GM12878 (cell line): ENCODE data around the gene OR5AU1. TPM values are rescaled to one million over a fixed set of nuclear protein-coding genes. Genes with fewer than 3 reads are reported as not detected.

ENCODE experiments used
- ATAC-seq: fragments of 200-7000 bp; cut with Tn5 transposase; 3 replicates; pipeline ENCODE4 v1.9.1; 2020; ENCODE audit warnings: mild to moderate bottlenecking, moderate library complexity
- BruUV-seq: library from RNA; stranded (reverse); fragments of 400-500 nt; replicated peaks from 2 replicates; lab custom pipeline; 2021; lab: Mats Ljungman, UMichigan
- CTCF ChIA-PET: fragments of 300-600 bp; sonication (Branson Sonifier 250); formaldehyde crosslinking; extraction: SDS; loops from one replicate; lab custom pipeline; 2021; ENCODE audit warnings: inconsistent platforms; lab: Yijun Ruan, JAX
- POLR2A ChIA-PET: fragments of 350-600 bp; formaldehyde crosslinking; extraction: SDS; loops from one replicate; lab custom pipeline; 2021; ENCODE audit warnings: inconsistent platforms; lab: Charles Lee
- RAD21 ChIA-PET: fragments of 300-600 bp; sonication (Branson Sonifier 250); formaldehyde crosslinking; loops from one replicate; lab custom pipeline; 2023; ENCODE audit warnings: antibody characterized with exemption; ENCODE audit not compliant: unreplicated experiment; lab: Charles Lee
- SMC1A ChIA-PET: fragments of 300-600 bp; sonication (Branson Sonifier 250); formaldehyde crosslinking; loops from one replicate; lab custom pipeline; 2023; ENCODE audit not compliant: unreplicated experiment, uncharacterized antibody; lab: Charles Lee
- DNase-seq: peaks from one replicate; pipeline ENCODE4 v3.0.0-alpha.2; 2011; ENCODE audit warnings: low read depth, low spot score
- FAIRE-seq: peaks from 3 replicates; lab custom pipeline; 2011; peaks lifted over from hg19 to GRCh38; lab: Jason Lieb, UNC
- H2AFZ ChIP-seq: 2 replicates; pipeline ENCODE4 v1.6.0; 2011; ENCODE audit warnings: low read depth, low read length, control low read depth; ENCODE audit not compliant: control insufficient read depth
- H3K27ac ChIP-seq: 2 replicates; pipeline ENCODE4 v1.5.1; 2011; ENCODE audit warnings: control low read depth; ENCODE audit not compliant: control insufficient read depth, insufficient read depth
- H3K27me3 ChIP-seq, 2 experiments: replicated peaks in 1 of 2; 2 replicates each; pipeline versions ENCODE4 v1.6.0 to v1.6.1; 2011; ENCODE audit warnings: low read length in 1 of 2; ENCODE audit not compliant: control insufficient read depth in 2 of 2, insufficient read depth in 2 of 2
- H3K36me3 ChIP-seq, 2 experiments: 2 replicates each; pipeline ENCODE4 v1.5.1; 2011; ENCODE audit warnings: low read length in 1 of 2; ENCODE audit not compliant: control insufficient read depth in 2 of 2, insufficient read depth in 2 of 2
- H3K4me1 ChIP-seq: 2 replicates; pipeline ENCODE4 v1.6.1; 2011; ENCODE audit warnings: mild to moderate bottlenecking, low read length, moderate library complexity, mixed read lengths; ENCODE audit not compliant: control insufficient read depth, insufficient read depth
- H3K4me2 ChIP-seq: 2 replicates; pipeline ENCODE4 v1.6.0; 2011; ENCODE audit warnings: control low read depth; ENCODE audit not compliant: control insufficient read depth, insufficient read depth
- H3K4me3 ChIP-seq: fragments of 200-600 bp; sonication (generic); 2 replicates; pipeline ENCODE4 v1.5.1; 2016
- H3K79me2 ChIP-seq: 2 replicates; pipeline ENCODE4 v1.6.0; 2011; ENCODE audit warnings: low read length; ENCODE audit not compliant: control insufficient read depth, insufficient read depth
- H3K9ac ChIP-seq: 2 replicates; pipeline ENCODE4 v1.8.0; 2011; ENCODE audit warnings: low read length, control low read depth, mixed read lengths; ENCODE audit not compliant: control insufficient read depth, insufficient read depth
- H3K9me3 ChIP-seq: replicated peaks from 3 replicates; pipeline ENCODE4 v1.5.1; 2011; ENCODE audit warnings: mild to moderate bottlenecking, low read length; ENCODE audit not compliant: control insufficient read depth, insufficient read depth
- H4K20me1 ChIP-seq: 2 replicates; pipeline ENCODE4 v1.6.0; 2011; ENCODE audit not compliant: control insufficient read depth, insufficient read depth
- SIX5 ChIP-seq: IDR thresholded peaks from 2 replicates; pipeline ENCODE4 v1.6.1; 2011; ENCODE audit warnings: mild to moderate bottlenecking, low read depth, low read length, moderate library complexity; ENCODE audit not compliant: severe bottlenecking
- WGBS: methylation state at CpG from one replicate; pipeline ENCODE4 v1.1.6; 2016; ENCODE audit warnings: low lambda C conversion rate; ENCODE audit not compliant: insufficient replicate concordance, insufficient coverage; ENCODE audit errors: missing lambda C conversion rate; 5-methylcytosine and 5-hydroxymethylcytosine counted together
- in situ Hi-C: fragments of 300-500 bp; cut with MboI; formaldehyde crosslinking; loops from 9 replicates; pipeline ENCODE4 v1.14.3; 2018; ENCODE audit warnings: mixed read lengths
- intact Hi-C: fragments of 100-400 bp; cut with micrococcal nuclease; formaldehyde crosslinking; loops from one replicate; pipeline ENCODE4 v1.14.2; 2022; ENCODE audit not compliant: unreplicated experiment
- polyA plus RNA-seq, 11 experiments: library from polyadenylated mRNA; depleted of rRNA in 4 of 11; unstranded in 6 of 11; stranded (reverse) in 5 of 11; fragments of >200 nt; fragmentation: Nextera tagmentation in 4 of 11; fragmentation: Illumina TruSeq in 1 of 11; extraction: Ambion mirVana in 4 of 11; extraction: Trizol in 1 of 11; gene quantifications; 1 replicate in 1 of 11; 2 replicates in 10 of 11; pipeline versions ENCODE4 v1.2.1 to v1.2.3, GENCODE V29; 2011 to 2016; ENCODE audit warnings: inconsistent platforms in 2 of 11, missing spikeins in 2 of 11, low read depth in 1 of 11
- small RNA-seq: library from RNA; depleted of rRNA; stranded (forward); fragments of <200 nt; gene quantifications from one replicate; pipeline ENCODE3, GENCODE V24; 2014
- total RNA-seq, 4 experiments: library from RNA; depleted of rRNA in 3 of 4; stranded (reverse); fragments of >200 nt in 3 of 4; fragmentation: Illumina TruSeq in 1 of 4; extraction: Trizol in 1 of 4; gene quantifications; 2 replicates each; pipeline versions ENCODE4 v1.2.1 to v1.2.3, GENCODE V29; 2013 to 2021
- TF ChIP-seq, protein P1 (sequence below): IDR thresholded peaks from 2 replicates; pipeline ENCODE4 v1.6.1; 2012; ENCODE audit warnings: low read depth, low read length, improper control_type of control experiment

Gene OR5AU1
- total and polyA plus RNA-seq, 10 of the 15 experiments (the other 5 are each of a cell fraction or from before 2014, with no cell fraction given) = not detected

DNA sequence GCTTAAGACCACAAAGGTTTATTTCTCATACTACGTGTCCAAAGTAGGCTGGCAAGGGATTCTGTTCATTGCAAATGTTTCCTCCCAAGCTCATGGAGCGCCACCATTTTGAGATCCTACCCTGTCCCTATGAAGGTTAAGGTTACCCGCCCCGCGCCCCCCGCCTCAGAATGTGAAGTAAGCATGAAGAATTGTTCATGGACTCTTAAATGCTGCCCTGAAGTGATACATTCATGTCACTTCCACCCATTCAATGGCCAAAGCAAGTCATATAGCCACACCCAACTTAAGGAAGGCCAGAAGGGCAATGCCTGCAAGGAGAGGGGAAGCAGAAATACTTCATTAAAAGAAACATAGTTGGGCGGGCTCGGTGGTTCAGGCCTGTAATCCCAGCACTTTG is 50.8 kb downstream of the OR5AU1 start:
- Histone ChIP-seq H3K4me3 (peak overlapping the region; percentile 76; the same call in 1 of the 2 replicates), H2AFZ (no peak overlapping the region), H3K9me3 (no peaks in the 10 kb centered on the region), H3K79me2 (no peaks in the 10 kb centered on the region; the same call in 1 of the 2 replicates), H4K20me1 (no peaks in the 10 kb centered on the region), H3K27ac (peak overlapping the region; percentile 92; the same call in 1 of the 2 replicates), H3K4me1 (peaks cover 34% of the 10 kb centered on the region), H3K9ac (peak overlapping the region; percentile 93; the same call in 1 of the 2 replicates), H3K4me2 (peak overlapping the region; percentile 89), H3K36me3 (no peaks in the 10 kb centered on the region), H3K27me3 (no peaks in the 10 kb centered on the region)
- ChIA-PET RAD21 (interaction anchor here (0.7 to 5.4 kb wide), 13 partner anchors 10 to 350 kb away, joined by 3 to 70 read pairs (median 4); partner anchors contain the start of gene ARHGEF40), POLR2A (interaction anchor here (1.2 to 4.1 kb wide), 3 partner anchors 12 to 156 kb away, joined by 3 to 21 read pairs (median 5); partner anchors contain the start of gene ARHGEF40), SMC1A (interaction anchor here (0.6 to 8.3 kb wide), 17 partner anchors 10 to 451 kb away, joined by 3 to 99 read pairs (median 4); partner anchors contain the start of genes ARHGEF40 and SLC39A2), CTCF (interaction anchor here (0.8 to 10.6 kb wide), 32 partner anchors 10 to 422 kb away, joined by 3 to 253 read pairs (median 6); partner anchors contain the start of genes ARHGEF40, RNASE13 and RNASE6)
- in situ Hi-C loops (no loop called here), intact Hi-C loops (no loop called here)
- FAIRE-seq (no peak), ATAC-seq (no peak), DNase-seq (no peak)
- TF ChIP-seq, protein P1, sequence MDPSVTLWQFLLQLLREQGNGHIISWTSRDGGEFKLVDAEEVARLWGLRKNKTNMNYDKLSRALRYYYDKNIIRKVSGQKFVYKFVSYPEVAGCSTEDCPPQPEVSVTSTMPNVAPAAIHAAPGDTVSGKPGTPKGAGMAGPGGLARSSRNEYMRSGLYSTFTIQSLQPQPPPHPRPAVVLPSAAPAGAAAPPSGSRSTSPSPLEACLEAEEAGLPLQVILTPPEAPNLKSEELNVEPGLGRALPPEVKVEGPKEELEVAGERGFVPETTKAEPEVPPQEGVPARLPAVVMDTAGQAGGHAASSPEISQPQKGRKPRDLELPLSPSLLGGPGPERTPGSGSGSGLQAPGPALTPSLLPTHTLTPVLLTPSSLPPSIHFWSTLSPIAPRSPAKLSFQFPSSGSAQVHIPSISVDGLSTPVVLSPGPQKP = no peak
- TF ChIP-seq SIX5 = no peak
- BruUV-seq = no TSS peak
- 85% methylated on average over 8 of the region's 8 CpGs for WGBS

Small RNA genes within 50 kb of the gene (small RNA-seq; reads per million reads assigned to genes)
- not detected for gene RNU6-252P

Other genes with a start within 250 kb of the OR5AU1 start
Only the 7 nearest of the 14 such genes appear.
- gene RNASE13, start 121.3 kb downstream of the OR5AU1 start, total RNA-seq (2014; rRNA removed) = not detected in 2 replicates
- not detected in 2 replicates for gene RNASE13, start 121.3 kb downstream of the OR5AU1 start, total RNA-seq (2014; rRNA removed; fragmentation: Illumina TruSeq; extraction: Trizol)
- gene RNASE13, start 121.3 kb downstream of the OR5AU1 start, total RNA-seq (2021) = not detected in 2 replicates
- gene RNASE13, start 121.3 kb downstream of the OR5AU1 start, polyA plus RNA-seq (2011; rRNA removed) = not detected in 2 replicates
- not detected in 2 replicates for gene RNASE13, start 121.3 kb downstream of the OR5AU1 start, polyA plus RNA-seq (2014; fragmentation: Illumina TruSeq; extraction: Trizol)
- gene RNASE13, start 121.3 kb downstream of the OR5AU1 start, polyA plus RNA-seq (2014; fragmentation: Nextera tagmentation; extraction: Ambion mirVana) = not detected
- gene RNASE13, start 121.3 kb downstream of the OR5AU1 start, polyA plus RNA-seq (2014; rRNA removed) = not detected in 2 replicates
- gene RNASE13, start 121.3 kb downstream of the OR5AU1 start, polyA plus RNA-seq (2016; fragmentation: Nextera tagmentation; extraction: Ambion mirVana) = not detected
- gene RNASE7, start 113.7 kb downstream of the OR5AU1 start, total RNA-seq (2014; rRNA removed) = not detected in 2 replicates
- not detected in 2 replicates for gene RNASE7, start 113.7 kb downstream of the OR5AU1 start, total RNA-seq (2014; rRNA removed; fragmentation: Illumina TruSeq; extraction: Trizol)
- not detected in 2 replicates for gene RNASE7, start 113.7 kb downstream of the OR5AU1 start, total RNA-seq (2021)
- gene RNASE7, start 113.7 kb downstream of the OR5AU1 start, polyA plus RNA-seq (2011; rRNA removed) = not detected in 2 replicates
- gene RNASE7, start 113.7 kb downstream of the OR5AU1 start, polyA plus RNA-seq (2014; fragmentation: Illumina TruSeq; extraction: Trizol) = not detected in 2 replicates
- not detected for gene RNASE7, start 113.7 kb downstream of the OR5AU1 start, polyA plus RNA-seq (2014; fragmentation: Nextera tagmentation; extraction: Ambion mirVana)
- not detected in 2 replicates for gene RNASE7, start 113.7 kb downstream of the OR5AU1 start, polyA plus RNA-seq (2014; rRNA removed)
- not detected for gene RNASE7, start 113.7 kb downstream of the OR5AU1 start, polyA plus RNA-seq (2016; fragmentation: Nextera tagmentation; extraction: Ambion mirVana)
- gene RNASE8, start 98.2 kb downstream of the OR5AU1 start, total RNA-seq (2014; rRNA removed) = not detected in 2 replicates
- not detected in 2 replicates for gene RNASE8, start 98.2 kb downstream of the OR5AU1 start, total RNA-seq (2014; rRNA removed; fragmentation: Illumina TruSeq; extraction: Trizol)
- gene RNASE8, start 98.2 kb downstream of the OR5AU1 start, total RNA-seq (2021) = not detected in 2 replicates
- not detected in 2 replicates for gene RNASE8, start 98.2 kb downstream of the OR5AU1 start, polyA plus RNA-seq (2011; rRNA removed)
- not detected in 2 replicates for gene RNASE8, start 98.2 kb downstream of the OR5AU1 start, polyA plus RNA-seq (2014; fragmentation: Illumina TruSeq; extraction: Trizol)
- not detected for gene RNASE8, start 98.2 kb downstream of the OR5AU1 start, polyA plus RNA-seq (2014; fragmentation: Nextera tagmentation; extraction: Ambion mirVana)
- not detected in 2 replicates for gene RNASE8, start 98.2 kb downstream of the OR5AU1 start, polyA plus RNA-seq (2014; rRNA removed)
- not detected for gene RNASE8, start 98.2 kb downstream of the OR5AU1 start, polyA plus RNA-seq (2016; fragmentation: Nextera tagmentation; extraction: Ambion mirVana)
- 0.05 and 0.06 TPM in 2 replicates for gene ARHGEF40, start 85.8 kb downstream of the OR5AU1 start, total RNA-seq (2014; rRNA removed)
- gene ARHGEF40, start 85.8 kb downstream of the OR5AU1 start, total RNA-seq (2014; rRNA removed; fragmentation: Illumina TruSeq; extraction: Trizol) = 0.04 TPM in 1 of 2 replicates, not detected in the other
- 0.31 and 0.35 TPM in 2 replicates for gene ARHGEF40, start 85.8 kb downstream of the OR5AU1 start, total RNA-seq (2021)
- gene ARHGEF40, start 85.8 kb downstream of the OR5AU1 start, polyA plus RNA-seq (2011; rRNA removed) = 0.12 and 0.26 TPM in 2 replicates
- gene ARHGEF40, start 85.8 kb downstream of the OR5AU1 start, polyA plus RNA-seq (2014; fragmentation: Illumina TruSeq; extraction: Trizol) = 0.03 TPM in 1 of 2 replicates, not detected in the other
- not detected for gene ARHGEF40, start 85.8 kb downstream of the OR5AU1 start, polyA plus RNA-seq (2014; fragmentation: Nextera tagmentation; extraction: Ambion mirVana)
- gene ARHGEF40, start 85.8 kb downstream of the OR5AU1 start, polyA plus RNA-seq (2014; rRNA removed) = 0.03 and 0.04 TPM in 2 replicates
- under 1 TPM; 0.11 to 0.25 TPM for gene ARHGEF40, start 85.8 kb downstream of the OR5AU1 start, polyA plus RNA-seq (2016; fragmentation: Nextera tagmentation; extraction: Ambion mirVana)
- gene ZNF219, start 57.4 kb downstream of the OR5AU1 start, total RNA-seq (2014; rRNA removed) = 2.6 and 3.3 TPM in 2 replicates
- 1.4 and 1.5 TPM in 2 replicates for gene ZNF219, start 57.4 kb downstream of the OR5AU1 start, total RNA-seq (2014; rRNA removed; fragmentation: Illumina TruSeq; extraction: Trizol)
- 4.2 and 6.4 TPM in 2 replicates for gene ZNF219, start 57.4 kb downstream of the OR5AU1 start, total RNA-seq (2021)
- 1.6 and 2.2 TPM in 2 replicates for gene ZNF219, start 57.4 kb downstream of the OR5AU1 start, polyA plus RNA-seq (2011; rRNA removed)
- 1.4 TPM in 1 of 2 replicates, not detected in the other for gene ZNF219, start 57.4 kb downstream of the OR5AU1 start, polyA plus RNA-seq (2014; fragmentation: Illumina TruSeq; extraction: Trizol)
- under 1 TPM; 0.16 to 0.27 TPM for gene ZNF219, start 57.4 kb downstream of the OR5AU1 start, polyA plus RNA-seq (2014; fragmentation: Nextera tagmentation; extraction: Ambion mirVana)
- 3.4 and 4.3 TPM in 2 replicates for gene ZNF219, start 57.4 kb downstream of the OR5AU1 start, polyA plus RNA-seq (2014; rRNA removed)
- gene ZNF219, start 57.4 kb downstream of the OR5AU1 start, polyA plus RNA-seq (2016; fragmentation: Nextera tagmentation; extraction: Ambion mirVana) = 1 to 10 TPM; 1.6 to 2.9 TPM
- not detected in 2 replicates for gene TMEM253, start 55.0 kb downstream of the OR5AU1 start, total RNA-seq (2014; rRNA removed)
- not detected in 2 replicates for gene TMEM253, start 55.0 kb downstream of the OR5AU1 start, total RNA-seq (2014; rRNA removed; fragmentation: Illumina TruSeq; extraction: Trizol)
- gene TMEM253, start 55.0 kb downstream of the OR5AU1 start, total RNA-seq (2021) = not detected in 2 replicates
- gene TMEM253, start 55.0 kb downstream of the OR5AU1 start, polyA plus RNA-seq (2011; rRNA removed) = 0.09 and 0.11 TPM in 2 replicates
- gene TMEM253, start 55.0 kb downstream of the OR5AU1 start, polyA plus RNA-seq (2014; fragmentation: Illumina TruSeq; extraction: Trizol) = not detected in 2 replicates
- gene TMEM253, start 55.0 kb downstream of the OR5AU1 start, polyA plus RNA-seq (2014; fragmentation: Nextera tagmentation; extraction: Ambion mirVana) = under 1 TPM in 1 of 2 experiments, not detected in 1; 0.48 TPM
- not detected in 2 replicates for gene TMEM253, start 55.0 kb downstream of the OR5AU1 start, polyA plus RNA-seq (2014; rRNA removed)
- gene TMEM253, start 55.0 kb downstream of the OR5AU1 start, polyA plus RNA-seq (2016; fragmentation: Nextera tagmentation; extraction: Ambion mirVana) = not detected
- 911 and 918 TPM in 2 replicates for gene HNRNPC, start 113.4 kb upstream of the OR5AU1 start, total RNA-seq (2014; rRNA removed)
- 1,200 and 1,219 TPM in 2 replicates for gene HNRNPC, start 113.4 kb upstream of the OR5AU1 start, total RNA-seq (2014; rRNA removed; fragmentation: Illumina TruSeq; extraction: Trizol)
- 766 and 773 TPM in 2 replicates for gene HNRNPC, start 113.4 kb upstream of the OR5AU1 start, total RNA-seq (2021)
- gene HNRNPC, start 113.4 kb upstream of the OR5AU1 start, polyA plus RNA-seq (2011; rRNA removed) = 1,305 and 1,562 TPM in 2 replicates
- gene HNRNPC, start 113.4 kb upstream of the OR5AU1 start, polyA plus RNA-seq (2014; fragmentation: Illumina TruSeq; extraction: Trizol) = 1,492 and 1,839 TPM in 2 replicates
- gene HNRNPC, start 113.4 kb upstream of the OR5AU1 start, polyA plus RNA-seq (2014; fragmentation: Nextera tagmentation; extraction: Ambion mirVana) = 1,000 to 10,000 TPM in 1 of 2 experiments, 100 to 1,000 TPM in 1; 679 to 1,422 TPM
- 866 and 889 TPM in 2 replicates for gene HNRNPC, start 113.4 kb upstream of the OR5AU1 start, polyA plus RNA-seq (2014; rRNA removed)
- gene HNRNPC, start 113.4 kb upstream of the OR5AU1 start, polyA plus RNA-seq (2016; fragmentation: Nextera tagmentation; extraction: Ambion mirVana) = 1,000 to 10,000 TPM; 1,325 to 1,341 TPM